ENCODE measurements around the gene TMEM82.

TMEM82 gene

DNA sequence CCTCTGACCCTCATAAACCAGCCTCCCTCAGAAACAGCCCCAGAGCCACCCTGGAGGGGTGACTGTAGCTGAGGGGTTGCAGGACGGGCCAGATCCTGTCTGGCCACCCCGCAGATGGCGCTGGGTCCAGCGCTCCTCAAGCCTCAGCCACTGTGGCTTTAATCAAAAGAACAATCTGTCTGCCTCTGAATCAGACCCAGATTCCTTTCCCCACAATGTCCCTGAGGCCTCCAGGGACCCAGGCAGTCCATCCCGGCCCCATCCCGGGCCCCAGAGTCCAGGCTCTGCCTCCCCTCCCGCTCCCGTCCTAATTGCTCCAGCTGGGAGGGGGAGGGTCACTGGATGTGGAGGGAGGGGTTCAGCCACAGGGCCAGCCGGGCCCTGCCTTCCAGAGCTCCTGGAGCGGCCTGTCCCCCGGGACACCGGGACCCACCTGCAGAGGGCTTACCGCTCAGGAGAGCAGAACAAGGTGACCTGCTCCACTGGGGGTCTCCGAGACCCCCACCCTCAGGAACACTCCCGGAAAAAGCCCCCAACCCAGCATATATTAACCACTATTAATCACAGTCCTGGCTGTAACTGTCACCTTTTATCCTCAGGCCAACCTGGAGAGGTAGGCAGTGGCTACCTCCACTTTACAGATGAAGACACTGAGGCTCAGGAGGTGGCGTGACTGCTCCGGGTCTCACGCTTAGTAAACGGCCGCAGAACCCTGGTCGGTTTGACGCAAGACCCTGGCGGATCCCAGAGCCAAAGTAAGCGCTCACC, 15.5 kb downstream of the TMEM82 start:
- no peak for FAIRE-seq

DNA sequence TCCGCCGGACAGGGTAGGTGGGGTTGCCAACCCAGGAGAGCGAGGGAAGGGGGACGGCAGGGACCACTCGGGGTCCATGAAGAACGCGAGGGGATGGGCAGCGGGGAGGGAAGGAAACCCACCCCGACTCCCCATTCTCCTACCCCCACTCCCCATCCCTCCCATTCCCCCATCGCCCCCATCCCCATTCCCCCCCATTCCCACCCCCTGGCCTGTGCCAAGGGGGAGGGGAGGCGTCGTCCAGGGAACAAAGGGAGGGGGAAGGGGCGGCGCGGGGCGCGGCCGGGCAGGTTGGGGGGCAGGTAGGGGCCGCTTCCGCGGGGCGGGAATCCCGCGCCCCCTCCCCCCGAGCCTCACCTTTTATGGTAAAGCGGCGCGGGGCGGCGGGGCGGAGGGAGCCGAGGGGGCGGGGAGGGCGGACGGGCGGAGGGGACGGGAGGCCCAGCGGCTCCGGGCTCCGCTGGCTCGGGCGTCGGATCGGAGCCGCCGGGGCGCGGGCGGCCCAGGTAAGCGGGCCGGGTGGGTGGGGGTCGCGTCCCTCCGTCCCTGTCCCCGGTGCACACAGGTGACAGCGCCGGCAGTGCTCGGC, 16.1 kb downstream of the TMEM82 start, which contains the start of gene FBLIM1:
Gene FBLIM1 (plus strand): TSS at position 453 of the 589 bp plus-strand sequence. CDS start 6,189 bp downstream, outside the sequence.
- FAIRE-seq: no peak

DNA sequence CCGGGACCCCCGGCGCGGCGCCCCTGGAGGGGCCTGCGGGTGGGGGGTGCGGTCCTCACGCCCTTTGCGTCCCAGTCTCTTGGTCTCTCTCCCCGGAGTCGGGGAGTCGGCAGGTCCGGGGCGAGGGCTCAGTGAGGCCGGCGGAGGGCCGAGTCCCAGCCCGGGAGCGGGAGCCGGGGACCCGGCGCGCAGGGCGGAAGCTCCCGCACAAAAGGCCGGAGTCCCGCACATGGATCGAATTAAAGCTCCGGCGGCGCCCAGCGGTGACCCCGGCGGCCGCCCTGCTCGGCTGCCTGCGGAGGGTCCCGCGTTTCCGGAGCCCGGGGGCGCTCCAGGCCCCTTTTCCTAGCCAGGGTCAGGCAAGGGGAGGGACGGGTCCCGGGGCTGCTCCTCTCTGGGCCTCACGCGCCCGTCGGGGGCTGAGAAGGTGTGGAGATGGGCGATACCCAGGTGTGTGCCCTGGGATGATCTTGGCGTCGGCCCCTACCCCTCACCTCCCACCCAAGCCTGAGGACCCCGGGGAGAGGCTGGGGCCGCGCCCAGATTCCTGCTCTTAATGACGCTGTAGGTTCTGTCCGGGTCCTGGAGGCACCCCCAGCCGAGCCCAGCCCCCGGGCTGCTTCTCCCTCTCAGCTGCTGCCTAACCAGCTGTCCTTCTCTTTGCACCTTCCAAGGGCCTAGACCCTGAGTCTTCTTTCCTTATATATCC, 16.8 kb downstream of the TMEM82 start:
- FAIRE-seq: no peak

GRCh38 chr1:15760520-15761211, 18.4 kb downstream of the TMEM82 start:
- FAIRE-seq: no peak

- no peak for FAIRE-seq
Observed at GRCh38 chr1:15761366-15762128, 19.2 kb downstream of the TMEM82 start.

- no peak for FAIRE-seq
Observed at GRCh38 chr1:15762546-15762945, 20.2 kb downstream of the TMEM82 start.

GRCh38 chr1:15764269-15764764, 22.0 kb downstream of the TMEM82 start:
- no peak for FAIRE-seq

GRCh38 chr1:15764890-15765289, 22.6 kb downstream of the TMEM82 start:
- no peak for FAIRE-seq

GRCh38 chr1:15765495-15766194, 23.3 kb downstream of the TMEM82 start:
- FAIRE-seq: no peak

DNA sequence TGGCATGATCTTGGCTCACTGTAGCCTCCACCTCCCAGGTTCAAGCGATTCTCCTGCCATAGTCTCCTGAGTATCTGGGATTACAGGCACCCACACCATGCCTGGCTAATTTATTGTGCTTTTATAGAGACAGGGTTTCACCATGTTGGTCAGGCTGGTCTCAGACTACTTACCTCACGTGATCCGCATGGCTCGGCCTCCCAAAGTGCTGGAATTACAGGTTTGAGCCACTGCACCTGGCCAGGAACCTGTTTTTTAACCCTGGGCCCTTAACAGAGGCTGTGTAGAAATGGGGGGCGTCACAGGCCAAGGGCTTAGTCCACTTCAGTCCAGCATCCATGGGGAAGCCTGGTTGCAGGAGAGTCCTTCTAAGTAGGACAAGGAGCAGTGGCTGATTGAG, 25.6 kb downstream of the TMEM82 start:
- no peak for FAIRE-seq

DNA sequence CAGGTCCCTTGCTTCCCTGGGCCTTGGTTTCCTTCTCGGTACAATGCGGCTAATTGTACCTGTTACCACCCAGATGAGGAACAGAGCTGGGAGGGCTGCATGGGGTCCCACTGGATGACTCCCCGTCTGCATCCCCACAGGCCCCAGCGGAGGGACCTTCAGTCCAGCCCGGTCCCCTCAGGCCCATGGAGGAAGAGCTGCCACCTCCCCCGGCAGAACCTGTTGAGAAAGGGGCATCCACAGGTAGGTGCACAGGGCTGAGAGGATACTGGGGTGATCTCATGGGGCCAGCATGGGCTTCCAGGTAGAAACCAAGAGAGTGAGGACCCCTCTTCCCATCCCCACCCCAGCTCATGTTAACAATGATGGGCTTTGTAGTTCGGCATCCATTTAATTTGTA, 26.1 kb downstream of the TMEM82 start:
- FAIRE-seq: no peak

- FAIRE-seq: no peak
Observed at GRCh38 chr1:15770313-15770962, 28.1 kb downstream of the TMEM82 start.

- FAIRE-seq: no peak
Observed at GRCh38 chr1:15771836-15772515, 29.7 kb downstream of the TMEM82 start.

DNA sequence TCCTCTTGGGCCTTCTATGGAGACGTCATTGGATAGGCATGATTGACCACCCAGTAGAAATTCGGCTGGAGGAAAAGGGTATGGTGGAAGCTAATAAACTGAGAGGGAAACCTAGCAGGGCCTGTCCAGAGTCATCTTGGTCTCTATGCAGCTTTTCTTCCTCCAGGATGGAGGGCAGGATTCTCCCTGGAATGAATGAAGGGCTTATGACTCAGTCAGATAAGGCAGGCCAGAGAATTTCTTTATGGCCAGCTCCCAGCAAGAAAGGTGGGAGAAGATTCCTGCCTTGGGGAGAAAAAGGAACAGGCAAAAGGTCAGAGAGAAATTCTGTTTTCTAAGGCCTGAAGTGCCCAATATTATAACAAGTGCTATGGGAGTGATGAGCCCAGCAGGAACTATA, 33.4 kb downstream of the TMEM82 start:
- no peak for FAIRE-seq

GRCh38 chr1:15777909-15778707, 35.8 kb downstream of the TMEM82 start:
- FAIRE-seq: no peak

DNA sequence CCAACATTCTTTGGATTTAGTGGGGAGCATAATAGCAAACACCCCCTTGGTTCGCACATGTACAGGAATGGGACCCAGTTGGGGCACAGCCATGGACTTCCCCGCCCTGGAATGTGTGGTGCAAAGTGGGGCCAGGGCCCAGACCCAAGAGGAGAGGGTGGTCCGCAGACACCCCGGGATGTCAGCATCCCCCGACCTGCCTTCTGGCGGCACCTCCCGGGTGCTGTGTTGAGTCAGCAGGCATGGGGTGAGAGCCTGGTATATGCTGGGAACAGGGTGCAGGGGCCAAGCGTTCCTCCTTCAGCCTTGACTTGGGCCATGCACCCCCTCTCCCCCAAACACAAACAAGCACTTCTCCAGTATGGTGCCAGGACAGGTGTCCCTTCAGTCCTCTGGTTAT, 43.4 kb downstream of the TMEM82 start:
- FAIRE-seq: no peak

DNA sequence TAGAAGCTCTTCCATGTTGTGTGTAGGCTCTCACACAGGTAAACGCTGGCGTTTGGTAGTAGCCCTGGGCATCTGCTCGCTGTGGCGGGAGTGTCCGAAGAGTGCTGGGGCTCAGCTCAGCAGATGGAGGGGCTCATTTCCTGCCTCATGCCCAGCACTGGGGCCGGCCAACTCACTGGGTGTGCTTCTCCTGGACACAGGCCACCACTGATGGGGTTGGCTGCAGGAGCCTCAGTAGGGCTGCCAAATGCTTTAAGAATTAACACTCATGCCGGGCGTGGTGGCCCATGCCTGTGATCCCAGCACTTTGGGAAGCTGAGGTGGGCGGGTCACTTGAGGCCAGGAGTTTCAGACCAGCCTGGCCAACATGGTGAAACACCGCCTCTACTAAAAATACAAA, 44.3 kb downstream of the TMEM82 start:
- no peak for FAIRE-seq

DNA sequence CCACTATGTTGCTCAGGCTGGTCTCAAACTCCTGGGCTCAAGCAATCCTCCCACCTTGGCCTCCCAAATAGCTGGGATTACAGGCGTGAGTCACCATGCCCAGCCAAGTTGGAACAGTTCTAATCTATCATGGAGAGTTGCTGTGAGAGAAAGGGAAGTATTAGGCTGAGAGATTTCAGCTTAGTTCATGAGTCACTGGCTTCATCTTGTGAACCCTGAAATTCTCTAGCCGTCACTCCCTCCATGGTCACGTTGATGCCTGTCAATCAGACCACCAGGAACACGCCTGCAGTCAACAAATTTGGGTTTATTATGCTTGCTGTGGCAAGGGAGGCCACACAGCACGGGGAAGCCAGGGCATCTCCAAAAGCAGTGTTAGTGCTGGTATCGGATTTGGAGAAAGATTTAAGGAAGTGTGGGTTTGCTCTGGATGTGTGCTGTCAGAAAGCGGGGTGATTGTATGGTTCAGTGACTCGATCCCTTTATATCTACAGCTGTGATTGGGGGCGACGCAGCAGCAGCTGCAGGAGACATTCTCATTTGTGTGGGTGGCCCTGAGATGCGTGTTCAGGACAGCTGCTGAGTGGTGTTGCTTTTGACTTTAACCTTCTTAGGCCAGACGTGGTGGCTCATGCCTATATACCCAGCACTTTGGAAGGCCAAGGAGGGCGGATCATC, 46.5 kb downstream of the TMEM82 start:
- no peak for FAIRE-seq

- FAIRE-seq: no peak
Observed at GRCh38 chr1:15796086-15796462, 53.8 kb downstream of the TMEM82 start.

All from colon (tissue), 2 donors.